ENCODE data around the gene SDK2. TPM values are rescaled to one million over a fixed set of nuclear protein-coding genes. Genes with fewer than 3 reads are reported as not detected.
A peak's percentile ranks its signal among the peaks of the same experiment; 100 is the strongest.

SDK2 gene
- total and polyA plus RNA-seq, 5 donors from 2014 or later, result 0.02 to 0.59 (median 0.02) TPM; not detected in 2

DNA sequence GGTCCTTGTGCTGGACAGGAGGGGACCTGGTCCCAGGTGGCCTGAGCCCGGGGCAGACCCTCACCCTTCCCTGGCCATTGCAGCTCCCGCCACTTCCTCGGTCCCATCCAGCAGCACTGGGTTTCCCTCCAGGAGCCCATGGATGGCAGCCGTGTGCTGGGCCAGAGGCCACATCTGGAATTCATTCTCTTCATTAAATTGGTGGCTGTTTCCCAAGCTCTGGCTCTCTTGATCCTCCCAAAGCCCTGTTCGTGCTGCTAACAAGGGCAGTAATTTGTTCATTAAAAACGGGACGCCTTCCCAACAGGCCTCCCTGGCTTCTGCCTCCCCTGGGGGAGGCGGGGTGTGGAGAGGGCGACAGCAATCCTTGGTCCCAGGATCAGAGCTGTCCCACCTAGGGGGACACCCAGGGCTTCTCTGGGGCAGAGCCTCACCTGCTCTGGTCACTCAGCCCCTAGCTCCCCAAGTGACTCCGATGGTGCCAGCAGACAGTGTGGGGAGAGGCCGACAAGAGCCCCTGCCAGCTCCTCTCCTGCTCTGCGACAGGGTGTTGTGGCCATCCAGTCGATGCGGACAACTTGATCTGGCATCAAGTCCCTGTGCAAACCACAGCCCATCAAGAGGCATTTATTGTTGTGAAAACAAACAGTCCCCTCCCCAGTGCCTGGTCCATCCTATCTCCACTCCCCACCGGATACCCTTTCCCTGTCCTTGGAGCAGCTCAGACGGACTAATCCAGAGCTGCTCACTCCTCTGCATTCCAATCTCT is 44.0 kb downstream of the SDK2 start:
- ATAC-seq (ENCODE audit: low read depth in 2 of 2) (no peak), DNase-seq (no peak)
- Histone ChIP-seq H3K4me1 (ENCODE audit: control insufficient read depth, insufficient read depth, low read length, poor library complexity, severe bottlenecking) (peaks cover 8% of the 10 kb centered on the region), H3K9me3 (ENCODE audit: control insufficient read depth in 2 of 2, low read length in 2 of 2) (no peaks in the 10 kb centered on the region), H3K27me3 (ENCODE audit: control insufficient read depth, insufficient read depth, low read length) (no peaks in the 10 kb centered on the region), H3K36me3 (ENCODE audit: control insufficient read depth, insufficient read depth, low read length) (no peaks in the 10 kb centered on the region), H3K4me3 (ENCODE audit: low read depth, low read length) (no peak overlapping the region), H3K27ac (ENCODE audit: insufficient read depth, low read length, poor library complexity, severe bottlenecking) (no peak overlapping the region)
- peaks cover 0 to 10% (median 1%) of the 10 kb centered on the region in 4 donors for H3K4me1 Mint-ChIP-seq
- H3K9me3 Mint-ChIP-seq, result peaks cover 0 to 2% (median 0%) of the 10 kb centered on the region in 7 donors
- H3K4me3 Mint-ChIP-seq, result no peak overlapping the region
- peaks cover 5% of the 10 kb centered on the region for H3K36me3 Mint-ChIP-seq
- H3K27ac Mint-ChIP-seq, result no peak overlapping the region
- no peaks in the 10 kb centered on the region for H3K27me3 Mint-ChIP-seq

DNA sequence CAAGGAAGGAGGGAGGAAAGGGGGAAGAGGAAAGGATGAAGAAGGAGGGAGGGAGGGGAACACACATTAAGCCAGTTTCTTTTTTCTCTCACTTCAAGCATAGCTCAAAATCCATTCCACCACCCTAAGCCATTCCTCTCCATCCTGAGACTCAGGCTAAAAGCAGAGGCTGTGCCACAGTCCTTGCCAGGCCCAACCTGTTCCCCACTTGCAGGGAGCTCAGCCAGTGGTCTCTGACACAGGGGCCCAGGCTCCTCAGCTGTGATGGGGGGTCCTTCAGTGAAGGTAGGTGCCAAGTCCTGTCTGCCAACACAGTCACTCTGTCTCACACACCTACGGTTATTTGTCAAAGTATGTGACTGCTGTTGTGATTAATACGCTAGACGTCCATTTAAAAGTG is 44.6 kb downstream of the SDK2 start:
- ATAC-seq (ENCODE audit: low read depth in 2 of 2), result no peak
- Mint-ChIP-seq H3K4me1 (peaks cover 0 to 10% (median 5%) of the 10 kb centered on the region in 4 donors), H3K36me3 (no peaks in the 10 kb centered on the region), H3K4me3 (no peak overlapping the region), H3K27ac (no peak overlapping the region), H3K9me3 (no peaks in the 10 kb centered on the region), H3K27me3 (no peaks in the 10 kb centered on the region)
- Histone ChIP-seq H3K4me3 (ENCODE audit: low read depth, low read length) (no peak overlapping the region), H3K27me3 (ENCODE audit: control insufficient read depth, insufficient read depth, low read length) (no peaks in the 10 kb centered on the region), H3K27ac (ENCODE audit: insufficient read depth, low read length, poor library complexity, severe bottlenecking) (no peak overlapping the region), H3K4me1 (ENCODE audit: control insufficient read depth, insufficient read depth, low read length, poor library complexity, severe bottlenecking) (peaks cover 14% of the 10 kb centered on the region), H3K9me3 (ENCODE audit: control insufficient read depth in 2 of 2, low read length in 2 of 2) (no peaks in the 10 kb centered on the region), H3K36me3 (ENCODE audit: control insufficient read depth, insufficient read depth, low read length) (no peaks in the 10 kb centered on the region)
- no peak for DNase-seq

GRCh38 chr17:73598212-73598611 is 46.0 kb downstream of the SDK2 start:
- peak overlapping the region in 1 of 3 donors; percentile 47 for H3K27ac Mint-ChIP-seq

DNA sequence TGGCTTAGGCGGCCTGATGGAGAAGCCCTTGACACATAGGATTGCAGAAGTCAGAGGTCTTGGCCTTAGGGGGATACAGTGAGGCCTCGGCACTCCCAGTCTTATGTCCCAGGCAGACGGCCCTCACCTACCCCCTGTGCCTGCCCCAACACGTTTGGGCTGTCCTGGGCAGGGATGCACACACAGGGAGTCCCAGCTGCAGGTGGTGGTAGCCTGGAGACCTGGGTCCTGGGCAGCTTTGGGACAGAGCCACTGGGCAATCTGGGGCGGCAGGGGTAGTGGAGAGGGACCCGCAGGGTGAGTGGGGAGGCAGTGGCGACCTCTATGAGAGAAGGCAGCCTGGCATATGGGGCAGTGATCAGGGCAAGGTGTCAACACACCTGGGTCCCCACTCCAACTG is 48.3 kb downstream of the SDK2 start:
- H3K27ac Mint-ChIP-seq, result peak overlapping the region; percentile 26 to 96 (median 56)
- H3K9me3 ChIP-seq (ENCODE audit: control insufficient read depth in 2 of 2, low read length in 2 of 2), result no peaks in the 10 kb centered on the region
- H3K36me3 Mint-ChIP-seq, result no peaks in the 10 kb centered on the region
- H3K27me3 ChIP-seq (ENCODE audit: control insufficient read depth, insufficient read depth, low read length), result no peaks in the 10 kb centered on the region
- no peaks in the 10 kb centered on the region for H3K36me3 ChIP-seq (ENCODE audit: control insufficient read depth, insufficient read depth, low read length)
- peaks cover 6 to 45% (median 28%) of the 10 kb centered on the region in 4 donors for H3K4me1 Mint-ChIP-seq
- no peak overlapping the region for H3K4me3 Mint-ChIP-seq
- H3K4me3 ChIP-seq (ENCODE audit: low read depth, low read length), result no peak overlapping the region
- H3K4me1 ChIP-seq (ENCODE audit: control insufficient read depth, insufficient read depth, low read length, poor library complexity, severe bottlenecking), result peaks cover 49% of the 10 kb centered on the region
- ATAC-seq (ENCODE audit: low read depth in 2 of 2) (no peak), DNase-seq (no peak)
- H3K27me3 Mint-ChIP-seq, result no peaks in the 10 kb centered on the region
- no peaks in the 10 kb centered on the region for H3K9me3 Mint-ChIP-seq
- no peak overlapping the region for H3K27ac ChIP-seq (ENCODE audit: insufficient read depth, low read length, poor library complexity, severe bottlenecking)

More at GRCh38 chr17:73598212-73598611, 46.0 kb downstream of the SDK2 start:
- Histone ChIP-seq H3K36me3 (ENCODE audit: control insufficient read depth, insufficient read depth, low read length) (no peaks in the 10 kb centered on the region), H3K4me3 (ENCODE audit: low read depth, low read length) (no peak overlapping the region), H3K27ac (ENCODE audit: insufficient read depth, low read length, poor library complexity, severe bottlenecking) (no peak overlapping the region), H3K4me1 (ENCODE audit: control insufficient read depth, insufficient read depth, low read length, poor library complexity, severe bottlenecking) (peaks cover 26% of the 10 kb centered on the region), H3K9me3 (ENCODE audit: control insufficient read depth in 2 of 2, low read length in 2 of 2) (no peaks in the 10 kb centered on the region), H3K27me3 (ENCODE audit: control insufficient read depth, insufficient read depth, low read length) (no peaks in the 10 kb centered on the region)
- no peak overlapping the region for H3K4me3 Mint-ChIP-seq
- H3K4me1 Mint-ChIP-seq, result peaks cover 0 to 22% (median 12%) of the 10 kb centered on the region in 4 donors
- DNase-seq (no peak), ATAC-seq (ENCODE audit: low read depth in 2 of 2) (no peak)
- no peaks in the 10 kb centered on the region for H3K36me3 Mint-ChIP-seq
- H3K9me3 Mint-ChIP-seq, result no peaks in the 10 kb centered on the region
- no peaks in the 10 kb centered on the region for H3K27me3 Mint-ChIP-seq

- peak in 2 of 3 donors; percentile 6 to 12 for DNase-seq
- Histone ChIP-seq H3K4me1 (ENCODE audit: control insufficient read depth, insufficient read depth, low read length, poor library complexity, severe bottlenecking) (peaks cover 54% of the 10 kb centered on the region), H3K4me3 (ENCODE audit: low read depth, low read length) (no peak overlapping the region), H3K9me3 (ENCODE audit: control insufficient read depth in 2 of 2, low read length in 2 of 2) (no peaks in the 10 kb centered on the region), H3K27ac (ENCODE audit: insufficient read depth, low read length, poor library complexity, severe bottlenecking) (no peak overlapping the region), H3K27me3 (ENCODE audit: control insufficient read depth, insufficient read depth, low read length) (no peaks in the 10 kb centered on the region), H3K36me3 (ENCODE audit: control insufficient read depth, insufficient read depth, low read length) (no peaks in the 10 kb centered on the region)
- no peak for ATAC-seq (ENCODE audit: low read depth in 2 of 2)
- no peaks in the 10 kb centered on the region for H3K9me3 Mint-ChIP-seq
- no peaks in the 10 kb centered on the region for H3K27me3 Mint-ChIP-seq
- H3K36me3 Mint-ChIP-seq, result no peaks in the 10 kb centered on the region
- H3K4me3 Mint-ChIP-seq, result no peak overlapping the region
- H3K27ac Mint-ChIP-seq, result peak overlapping the region in 2 of 3 donors; percentile 96 to 97
- peaks cover 6 to 50% (median 28%) of the 10 kb centered on the region in 4 donors for H3K4me1 Mint-ChIP-seq
Observed at GRCh38 chr17:73595479-73595878, 48.8 kb downstream of the SDK2 start.

GRCh38 chr17:73595068-73595467 is 49.2 kb downstream of the SDK2 start:
- no peak for ATAC-seq (ENCODE audit: low read depth in 2 of 2)
- no peak overlapping the region for H3K4me3 ChIP-seq (ENCODE audit: low read depth, low read length)
- no peak for DNase-seq
- H3K27me3 Mint-ChIP-seq, result no peaks in the 10 kb centered on the region
- peaks cover 6 to 54% (median 30%) of the 10 kb centered on the region in 4 donors for H3K4me1 Mint-ChIP-seq
- no peaks in the 10 kb centered on the region for H3K36me3 Mint-ChIP-seq
- no peaks in the 10 kb centered on the region for H3K9me3 Mint-ChIP-seq
- H3K4me1 ChIP-seq (ENCODE audit: control insufficient read depth, insufficient read depth, low read length, poor library complexity, severe bottlenecking), result peaks cover 57% of the 10 kb centered on the region
- peak overlapping the region in 2 of 3 donors; percentile 96 to 97 for H3K27ac Mint-ChIP-seq
- H3K27me3 ChIP-seq (ENCODE audit: control insufficient read depth, insufficient read depth, low read length), result no peaks in the 10 kb centered on the region
- peak overlapping the region in 1 of 4 donors; percentile 79 for H3K4me3 Mint-ChIP-seq
- no peak overlapping the region for H3K27ac ChIP-seq (ENCODE audit: insufficient read depth, low read length, poor library complexity, severe bottlenecking)
- H3K36me3 ChIP-seq (ENCODE audit: control insufficient read depth, insufficient read depth, low read length), result no peaks in the 10 kb centered on the region
- H3K9me3 ChIP-seq (ENCODE audit: control insufficient read depth in 2 of 2, low read length in 2 of 2), result no peaks in the 10 kb centered on the region

DNA sequence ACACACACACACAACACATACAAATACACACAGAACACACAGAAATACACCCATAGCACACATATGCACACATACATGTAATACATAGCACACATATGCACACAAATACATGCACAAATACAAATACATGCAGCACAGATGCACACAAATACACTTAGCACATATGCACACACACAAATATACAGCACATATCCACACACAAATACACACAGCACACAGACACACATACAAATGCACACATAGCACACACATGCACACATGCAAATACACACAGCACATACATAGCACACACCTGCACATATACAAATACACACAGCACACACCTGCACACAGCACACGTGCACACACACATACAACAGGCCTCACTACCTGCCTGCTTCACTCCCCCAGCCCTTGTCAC is 49.6 kb downstream of the SDK2 start:
- Histone ChIP-seq H3K36me3 (ENCODE audit: control insufficient read depth, insufficient read depth, low read length) (no peaks in the 10 kb centered on the region), H3K4me1 (ENCODE audit: control insufficient read depth, insufficient read depth, low read length, poor library complexity, severe bottlenecking) (peaks cover 57% of the 10 kb centered on the region), H3K27me3 (ENCODE audit: control insufficient read depth, insufficient read depth, low read length) (no peaks in the 10 kb centered on the region), H3K27ac (ENCODE audit: insufficient read depth, low read length, poor library complexity, severe bottlenecking) (no peak overlapping the region), H3K4me3 (ENCODE audit: low read depth, low read length) (no peak overlapping the region), H3K9me3 (ENCODE audit: control insufficient read depth in 2 of 2, low read length in 2 of 2) (no peaks in the 10 kb centered on the region)
- H3K4me3 Mint-ChIP-seq, result peak overlapping the region in 3 of 4 donors; percentile 50 to 79 (median 54)
- ATAC-seq (ENCODE audit: low read depth in 2 of 2) (no peak), DNase-seq (no peak)
- no peaks in the 10 kb centered on the region for H3K36me3 Mint-ChIP-seq
- peak overlapping the region; percentile 57 to 97 (median 96) for H3K27ac Mint-ChIP-seq
- peaks cover 6 to 58% (median 34%) of the 10 kb centered on the region in 4 donors for H3K4me1 Mint-ChIP-seq
- no peaks in the 10 kb centered on the region for H3K9me3 Mint-ChIP-seq
- no peaks in the 10 kb centered on the region for H3K27me3 Mint-ChIP-seq

DNA sequence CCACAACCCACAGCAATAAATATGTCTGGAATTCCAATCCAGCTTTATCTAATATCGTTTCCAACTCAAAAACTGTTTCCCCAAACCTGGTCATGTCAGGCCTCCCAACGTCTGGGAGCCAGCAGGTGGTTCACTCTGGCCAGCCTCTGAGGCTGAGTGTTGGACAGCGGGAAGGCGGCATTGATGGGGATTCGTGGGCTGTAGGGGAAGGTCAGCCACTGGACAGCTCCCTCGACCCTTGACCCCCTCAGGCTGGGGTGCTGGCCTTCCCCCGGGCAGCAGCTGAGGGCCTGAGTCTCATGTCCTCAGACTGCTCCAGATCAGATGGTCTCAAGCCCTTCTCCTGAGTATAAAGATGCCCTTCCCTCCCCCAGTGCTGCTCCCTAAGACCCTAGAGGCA is 50.2 kb downstream of the SDK2 start:
- no peak overlapping the region for H3K27ac ChIP-seq (ENCODE audit: insufficient read depth, low read length, poor library complexity, severe bottlenecking)
- no peaks in the 10 kb centered on the region for H3K27me3 Mint-ChIP-seq
- no peak for ATAC-seq (ENCODE audit: low read depth in 2 of 2)
- peak overlapping the region in 1 of 4 donors; percentile 79 for H3K4me3 Mint-ChIP-seq
- H3K27me3 ChIP-seq (ENCODE audit: control insufficient read depth, insufficient read depth, low read length), result no peaks in the 10 kb centered on the region
- DNase-seq, result no peak
- H3K4me3 ChIP-seq (ENCODE audit: low read depth, low read length), result no peak overlapping the region
- H3K36me3 Mint-ChIP-seq, result no peaks in the 10 kb centered on the region
- H3K36me3 ChIP-seq (ENCODE audit: control insufficient read depth, insufficient read depth, low read length), result no peaks in the 10 kb centered on the region
- no peaks in the 10 kb centered on the region for H3K9me3 ChIP-seq (ENCODE audit: control insufficient read depth in 2 of 2, low read length in 2 of 2)
- H3K27ac Mint-ChIP-seq, result peak overlapping the region; percentile 64 to 97 (median 96)
- no peaks in the 10 kb centered on the region for H3K9me3 Mint-ChIP-seq
- peaks cover 6 to 64% (median 39%) of the 10 kb centered on the region in 4 donors for H3K4me1 Mint-ChIP-seq
- H3K4me1 ChIP-seq (ENCODE audit: control insufficient read depth, insufficient read depth, low read length, poor library complexity, severe bottlenecking), result peaks cover 57% of the 10 kb centered on the region
